IgD-negative memory B cell (primary cell): ENCODE measurements around the gene TMEM150A. TPM values are rescaled to one million over a fixed set of nuclear protein-coding genes. Genes with fewer than 3 reads are reported as not detected.

ENCODE experiments used
- H3K27ac Mint-ChIP-seq, 3 donors: one replicate each; pipeline ENCODE4 v1.8.0; 2020 to 2022; ENCODE audit warnings: mild to moderate bottlenecking in 3 of 3, mixed read lengths in 3 of 3, moderate library complexity in 1 of 3
- H3K27me3 Mint-ChIP-seq: one replicate; pipeline ENCODE4 v1.8.0; 2021; ENCODE audit warnings: mixed read lengths
- H3K36me3 Mint-ChIP-seq: one replicate; pipeline ENCODE4 v1.8.0; 2020; ENCODE audit warnings: mild to moderate bottlenecking, mixed read lengths
- H3K4me1 Mint-ChIP-seq, 3 donors: one replicate each; pipeline ENCODE4 v1.8.0; 2020 to 2022; ENCODE audit warnings: mixed read lengths in 3 of 3, mild to moderate bottlenecking in 1 of 3
- H3K4me3 Mint-ChIP-seq, 4 donors: one replicate each; pipeline ENCODE4 v1.8.0; 2020 to 2022; ENCODE audit warnings: mild to moderate bottlenecking in 4 of 4, mixed read lengths in 4 of 4, moderate library complexity in 3 of 4
- H3K9me3 Mint-ChIP-seq, 3 donors: one replicate each; pipeline ENCODE4 v1.8.0; 2020 to 2021; ENCODE audit warnings: mixed read lengths in 3 of 3, mild to moderate bottlenecking in 1 of 3
- polyA plus RNA-seq: library from polyadenylated mRNA; unstranded; fragments of 300-500 nt; fragmentation: Illumina TruSeq; gene quantifications from one replicate; pipeline ENCODE4 v1.2.3, GENCODE V29; 2021

Gene TMEM150A
- polyA plus RNA-seq, 1 donor from 2014 or later = 13.4 TPM

DNA sequence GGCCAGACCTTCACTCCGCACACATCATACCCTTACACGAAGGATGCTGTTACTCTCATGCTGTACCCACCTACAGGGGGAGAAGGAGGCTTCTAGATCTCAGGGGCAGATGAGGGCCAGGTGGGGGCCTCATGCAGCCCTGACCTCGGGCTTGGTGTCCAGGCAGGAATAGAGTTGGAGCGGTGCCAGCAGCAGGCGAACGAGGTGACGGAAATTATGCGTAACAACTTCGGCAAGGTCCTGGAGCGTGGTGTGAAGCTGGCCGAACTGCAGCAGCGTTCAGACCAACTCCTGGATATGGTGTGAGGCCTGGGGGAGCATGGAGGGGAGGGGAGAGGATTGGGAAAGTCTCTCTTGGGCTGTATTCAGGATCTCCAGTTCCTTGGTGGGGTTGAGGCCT, 10.9 kb downstream of the TMEM150A start:
- Mint-ChIP-seq H3K4me3 (peak overlapping the region in 1 of 4 donors; percentile 55), H3K36me3 (peaks cover 3% of the 10 kb centered on the region), H3K4me1 (peaks cover 19 to 27% (median 21%) of the 10 kb centered on the region in 3 donors), H3K27me3 (no peaks in the 10 kb centered on the region), H3K9me3 (no peaks in the 10 kb centered on the region), H3K27ac (no peak overlapping the region)

- peaks cover 3% of the 10 kb centered on the region for H3K36me3 Mint-ChIP-seq
- no peaks in the 10 kb centered on the region for H3K27me3 Mint-ChIP-seq
- peak overlapping the region in 1 of 4 donors; percentile 55 for H3K4me3 Mint-ChIP-seq
- H3K9me3 Mint-ChIP-seq = no peaks in the 10 kb centered on the region
- H3K27ac Mint-ChIP-seq = no peak overlapping the region
- peaks cover 19 to 23% (median 21%) of the 10 kb centered on the region in 3 donors for H3K4me1 Mint-ChIP-seq
Measured at GRCh38 chr2:85590950-85591349, 11.5 kb downstream of the TMEM150A start.

DNA sequence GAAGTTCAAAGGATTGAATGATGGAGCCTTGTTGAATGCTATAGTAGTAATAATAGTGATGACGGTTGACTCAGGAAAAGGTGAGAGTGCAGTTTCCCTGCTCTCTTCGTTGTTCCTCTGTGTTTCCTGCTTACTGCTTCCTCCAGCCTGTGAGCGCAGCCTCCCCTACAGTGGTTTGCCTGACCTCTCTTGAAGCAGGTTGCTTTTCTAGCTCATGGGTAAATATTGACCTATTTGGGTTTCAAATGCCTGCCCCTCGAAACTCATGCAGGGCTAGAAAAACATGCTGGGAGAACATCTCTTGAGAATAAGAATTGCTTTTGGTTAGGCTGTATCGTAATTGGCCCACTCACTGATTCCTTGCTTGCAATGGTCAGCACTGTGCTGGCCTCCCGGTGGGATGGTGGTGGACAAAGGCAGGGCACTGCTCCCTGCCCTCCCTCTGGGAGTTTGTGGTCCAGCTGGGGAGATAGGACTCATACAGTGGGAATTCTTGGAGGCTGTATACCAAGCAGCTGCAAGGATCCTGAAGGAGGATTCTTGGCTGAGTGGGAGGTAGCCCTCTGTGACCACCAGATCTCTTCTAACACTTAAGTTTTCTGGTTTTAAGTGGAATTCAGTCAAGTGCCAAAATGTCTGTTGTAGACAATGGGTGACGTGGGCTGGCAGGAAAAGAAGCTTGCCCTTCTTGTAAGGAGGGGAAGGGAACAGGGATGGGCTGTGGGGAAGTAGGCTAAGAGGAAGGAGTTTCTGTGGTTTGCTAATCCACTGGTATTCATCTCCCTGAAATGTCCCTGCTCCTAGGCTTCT, 12.3 kb downstream of the TMEM150A start:
- H3K9me3 Mint-ChIP-seq = no peaks in the 10 kb centered on the region
- peaks cover 3% of the 10 kb centered on the region for H3K36me3 Mint-ChIP-seq
- H3K27ac Mint-ChIP-seq = peak overlapping the region in 1 of 3 donors; percentile 10
- H3K27me3 Mint-ChIP-seq = no peaks in the 10 kb centered on the region
- H3K4me3 Mint-ChIP-seq = peak overlapping the region in 1 of 4 donors; percentile 73
- peaks cover 16 to 22% (median 20%) of the 10 kb centered on the region in 3 donors for H3K4me1 Mint-ChIP-seq

DNA sequence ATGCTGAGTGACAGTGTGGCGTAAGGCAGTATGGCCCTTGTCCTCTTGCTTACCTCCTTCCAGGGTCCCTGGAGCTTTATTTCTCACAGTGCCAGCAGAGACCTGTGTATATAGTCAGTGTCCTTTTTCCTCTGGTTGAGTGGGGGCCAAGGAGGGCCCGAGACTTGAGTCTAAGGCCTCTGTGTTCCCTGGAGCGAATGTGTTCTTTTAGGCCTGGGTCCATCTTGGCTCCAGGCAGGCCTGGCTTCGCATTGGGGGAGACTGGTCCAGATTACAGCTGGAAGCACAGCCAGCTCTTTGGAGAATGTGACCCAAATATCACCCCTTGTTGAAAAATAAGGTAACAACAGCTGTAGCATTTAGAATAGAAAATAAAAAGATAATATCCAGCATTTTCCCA, 13.3 kb downstream of the TMEM150A start:
- Mint-ChIP-seq H3K27ac (no peak overlapping the region), H3K4me1 (peaks cover 14 to 19% (median 17%) of the 10 kb centered on the region in 3 donors), H3K4me3 (no peak overlapping the region), H3K9me3 (no peaks in the 10 kb centered on the region), H3K36me3 (peaks cover 2% of the 10 kb centered on the region), H3K27me3 (no peaks in the 10 kb centered on the region)

DNA sequence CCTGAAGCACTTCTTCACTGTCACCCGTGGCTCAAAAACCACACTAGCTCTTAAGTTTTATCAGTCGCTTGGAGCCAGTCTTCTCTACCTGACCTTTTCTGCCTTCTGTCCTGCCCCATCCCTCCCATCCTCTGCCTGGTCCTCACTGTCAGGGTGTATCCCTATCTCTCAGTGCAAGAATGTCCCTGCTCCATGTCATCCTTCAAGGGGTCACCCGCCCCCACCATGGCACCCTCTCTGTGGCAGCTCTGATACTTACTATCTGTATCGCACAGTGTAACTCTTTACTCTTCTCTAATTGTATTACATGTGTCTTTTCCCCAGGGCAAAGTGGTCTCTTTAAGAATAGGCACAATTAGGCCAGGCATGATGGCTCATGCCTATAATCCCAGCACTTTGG, 13.9 kb downstream of the TMEM150A start:
- H3K4me3 Mint-ChIP-seq = peak overlapping the region in 1 of 4 donors; percentile 74
- no peaks in the 10 kb centered on the region for H3K36me3 Mint-ChIP-seq
- H3K4me1 Mint-ChIP-seq = peaks cover 14 to 20% (median 19%) of the 10 kb centered on the region in 3 donors
- H3K27me3 Mint-ChIP-seq = no peaks in the 10 kb centered on the region
- H3K9me3 Mint-ChIP-seq = no peaks in the 10 kb centered on the region
- H3K27ac Mint-ChIP-seq = peak overlapping the region in 1 of 3 donors; percentile 69

GRCh38 chr2:85588236-85588635, 14.3 kb downstream of the TMEM150A start:
- Mint-ChIP-seq H3K36me3 (no peaks in the 10 kb centered on the region), H3K4me1 (peaks cover 17 to 23% (median 22%) of the 10 kb centered on the region in 3 donors), H3K27me3 (no peaks in the 10 kb centered on the region), H3K27ac (peak overlapping the region in 1 of 3 donors; percentile 69), H3K9me3 (no peaks in the 10 kb centered on the region), H3K4me3 (peak overlapping the region in 1 of 4 donors; percentile 74)

DNA sequence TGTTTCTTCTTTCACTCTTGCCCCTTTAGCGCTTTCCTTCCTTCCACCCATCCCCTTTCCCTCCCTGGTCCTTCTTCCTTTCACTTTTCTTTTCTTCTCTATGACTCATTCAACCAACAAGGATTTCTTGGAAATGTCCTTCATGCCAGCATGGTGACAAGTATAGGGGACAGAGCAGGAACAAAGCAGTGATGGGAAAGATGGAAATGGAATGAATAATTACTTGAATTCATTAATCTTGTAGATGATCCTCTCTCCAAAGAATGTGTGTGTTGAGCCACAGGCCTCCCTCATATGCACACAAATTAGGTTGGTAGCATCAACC, 16.8 kb downstream of the TMEM150A start:
- H3K36me3 Mint-ChIP-seq = peaks cover 6% of the 10 kb centered on the region
- H3K27ac Mint-ChIP-seq = no peak overlapping the region
- no peaks in the 10 kb centered on the region for H3K9me3 Mint-ChIP-seq
- peak overlapping the region in 3 of 4 donors; percentile 23 to 74 (median 65) for H3K4me3 Mint-ChIP-seq
- no peaks in the 10 kb centered on the region for H3K27me3 Mint-ChIP-seq
- peaks cover 23 to 26% (median 23%) of the 10 kb centered on the region in 3 donors for H3K4me1 Mint-ChIP-seq

DNA sequence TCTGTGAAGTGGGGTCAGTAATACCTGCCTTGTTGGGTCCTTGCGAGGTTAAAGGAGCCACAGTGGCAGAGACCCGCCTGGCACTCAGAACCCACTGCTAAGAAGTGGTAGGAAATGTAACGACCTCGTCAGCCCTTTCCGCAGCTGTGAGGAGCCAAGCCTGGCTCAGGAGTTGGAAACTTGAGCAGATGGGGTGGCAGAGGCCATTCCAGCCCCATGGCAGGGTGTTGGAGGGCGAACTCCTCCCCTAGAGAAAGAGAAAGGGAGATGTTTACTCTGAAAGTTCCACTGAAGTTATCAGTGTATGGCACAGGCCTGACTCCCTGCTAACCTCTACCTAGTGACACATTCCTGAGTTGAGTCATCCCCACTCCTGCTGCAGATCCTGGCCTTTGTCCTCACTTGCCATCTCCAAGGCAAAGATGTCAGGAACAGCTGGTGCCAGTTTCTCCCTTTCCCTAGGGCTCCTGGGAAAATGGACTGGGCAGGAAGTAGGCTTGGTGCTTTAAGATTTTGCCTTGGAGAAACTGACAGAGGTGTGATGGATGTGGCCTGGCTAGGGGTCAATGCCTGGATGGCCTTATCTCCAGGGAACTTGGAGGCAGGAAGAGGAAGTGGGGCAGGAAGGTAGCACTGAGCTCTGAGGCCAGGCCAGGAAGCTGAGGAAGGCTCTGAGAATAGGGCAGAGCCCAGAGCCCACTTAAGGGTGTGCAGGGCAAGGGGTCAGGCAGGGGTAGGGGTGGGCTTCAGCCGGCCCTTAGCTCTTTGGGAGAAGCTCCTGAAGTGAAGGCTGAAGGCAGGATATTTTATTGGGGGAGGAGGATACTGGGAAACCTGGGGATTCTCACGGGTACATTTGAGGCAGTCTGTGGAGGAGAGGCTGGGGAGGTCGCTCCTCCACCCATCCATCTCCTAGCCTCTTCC, 17.4 kb downstream of the TMEM150A start:
- Mint-ChIP-seq H3K9me3 (no peaks in the 10 kb centered on the region), H3K27me3 (no peaks in the 10 kb centered on the region), H3K27ac (peak overlapping the region in 1 of 3 donors; percentile 36), H3K4me3 (peak overlapping the region; percentile 65 to 92 (median 88)), H3K36me3 (peaks cover 6% of the 10 kb centered on the region), H3K4me1 (peaks cover 23 to 26% (median 26%) of the 10 kb centered on the region in 3 donors)

DNA sequence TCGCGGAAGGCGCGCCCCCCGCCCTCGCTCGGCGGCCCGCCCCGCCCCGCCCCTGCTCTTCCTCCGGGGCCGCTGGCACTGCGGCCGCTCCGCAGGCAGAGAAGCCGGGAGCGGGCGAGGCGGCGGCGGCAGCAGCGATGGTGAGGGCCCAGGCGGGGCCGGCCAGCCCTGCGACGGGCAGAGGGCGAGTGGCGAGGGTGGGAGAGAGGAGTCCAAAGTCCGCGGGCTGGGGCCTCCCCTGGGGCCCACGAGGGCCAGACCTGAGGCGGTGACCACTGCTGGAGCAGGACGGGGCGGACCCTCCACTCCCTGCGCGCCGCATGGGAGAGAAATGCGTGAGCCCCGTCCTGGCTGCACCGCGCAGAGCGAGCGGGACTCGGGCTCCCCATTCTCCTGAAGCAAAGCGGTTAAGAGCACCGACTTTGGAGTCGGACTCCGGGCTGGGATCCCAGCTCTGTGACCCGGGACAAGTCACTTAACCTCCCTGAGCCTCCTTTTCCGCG, 18.1 kb downstream of the TMEM150A start, which contains the start of gene VAMP5:
Gene VAMP5 (plus strand): TSS at position 78 of the 503 bp plus-strand sequence. CDS start 60 bp downstream, at position 138.
- Mint-ChIP-seq H3K9me3 (no peaks in the 10 kb centered on the region), H3K27ac (peak within 1 kb of the TSS; percentile 36 to 88 (median 46)), H3K27me3 (no peaks in the 10 kb centered on the region), H3K4me3 (peak within 1 kb of the TSS; percentile 65 to 94 (median 88)), H3K36me3 (peaks cover 8% of the 10 kb centered on the region), H3K4me1 (peaks cover 23 to 28% (median 28%) of the 10 kb centered on the region in 3 donors)

DNA sequence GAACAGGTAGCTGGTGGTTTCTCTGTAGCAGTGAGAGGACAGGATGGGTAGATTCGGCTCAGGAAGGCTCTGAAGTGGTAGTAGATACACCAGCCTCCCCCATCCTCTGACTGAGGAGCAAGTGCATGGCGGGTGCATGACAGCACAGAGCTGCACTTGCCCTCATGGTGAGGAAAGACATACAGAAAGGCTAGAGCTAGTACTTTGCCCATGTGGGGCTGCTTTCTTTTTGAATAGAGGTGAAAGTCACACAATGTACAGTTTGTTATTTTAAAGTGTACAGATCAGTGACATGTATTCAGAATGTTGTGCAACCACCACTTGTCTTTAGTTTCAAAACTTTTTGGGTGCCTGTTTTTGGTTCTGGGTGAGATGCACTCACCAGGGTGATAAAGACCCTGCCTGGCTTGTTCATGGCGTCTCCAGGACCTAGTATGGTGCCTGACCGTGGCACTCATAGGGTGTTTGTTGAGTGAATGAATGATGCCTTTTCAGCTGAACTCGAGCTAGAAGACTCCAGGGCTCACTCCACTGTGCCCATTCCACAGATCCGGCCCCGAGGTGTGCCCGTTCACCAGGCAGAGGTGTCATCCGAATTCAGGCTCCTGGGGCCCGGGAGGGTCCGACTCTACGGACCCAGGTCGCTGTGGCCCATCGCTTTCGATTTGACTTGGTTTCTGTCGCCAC, 18.7 kb downstream of the TMEM150A start:
- Mint-ChIP-seq H3K36me3 (peaks cover 8% of the 10 kb centered on the region), H3K27me3 (no peaks in the 10 kb centered on the region), H3K4me3 (peak overlapping the region; percentile 65 to 94 (median 88)), H3K27ac (peak overlapping the region; percentile 29 to 88 (median 46)), H3K4me1 (peaks cover 26 to 32% (median 28%) of the 10 kb centered on the region in 3 donors), H3K9me3 (no peaks in the 10 kb centered on the region)

GRCh38 chr2:85582492-85582891, 20.0 kb downstream of the TMEM150A start:
- Mint-ChIP-seq H3K27ac (no peak overlapping the region), H3K4me3 (peak overlapping the region in 1 of 4 donors; percentile 82), H3K9me3 (no peaks in the 10 kb centered on the region), H3K36me3 (peaks cover 8% of the 10 kb centered on the region), H3K27me3 (no peaks in the 10 kb centered on the region), H3K4me1 (peaks cover 31 to 35% (median 34%) of the 10 kb centered on the region in 3 donors)

GRCh38 chr2:85580206-85580605, 22.3 kb downstream of the TMEM150A start:
- peaks cover 28 to 36% (median 31%) of the 10 kb centered on the region in 3 donors for H3K4me1 Mint-ChIP-seq
- H3K27me3 Mint-ChIP-seq = no peaks in the 10 kb centered on the region

GRCh38 chr2:85579266-85579935, 23.1 kb downstream of the TMEM150A start:
- Mint-ChIP-seq H3K27me3 (no peaks in the 10 kb centered on the region), H3K9me3 (no peaks in the 10 kb centered on the region), H3K4me3 (peak overlapping the region; percentile 88 to 99 (median 92)), H3K36me3 (peaks cover 8% of the 10 kb centered on the region), H3K27ac (peak overlapping the region in 1 of 3 donors; percentile 57), H3K4me1 (peaks cover 23 to 30% (median 25%) of the 10 kb centered on the region in 3 donors)

More at GRCh38 chr2:85580206-85580605, 22.3 kb downstream of the TMEM150A start:
- H3K27ac Mint-ChIP-seq = no peak overlapping the region
- H3K4me3 Mint-ChIP-seq = peak overlapping the region in 1 of 4 donors; percentile 88
- no peaks in the 10 kb centered on the region for H3K9me3 Mint-ChIP-seq
- peaks cover 8% of the 10 kb centered on the region for H3K36me3 Mint-ChIP-seq
